H1 (cell line): Measurements from ENCODE around the gene STARD13. TPM values are rescaled to one million over a fixed set of nuclear protein-coding genes. Genes with fewer than 3 reads are reported as not detected.

Source experiments
- CTCF ChIA-PET: fragments of 300-600 bp; sonication (Branson Sonifier 250); formaldehyde crosslinking; loops from one replicate; lab custom pipeline; 2021; ENCODE audit not compliant: partially characterized antibody; lab: Charles Lee
- POLR2A ChIA-PET: fragments of 300-600 bp; sonication (Branson Sonifier 250); formaldehyde crosslinking; loops from one replicate; lab custom pipeline; 2021; ENCODE audit warnings: inconsistent platforms; ENCODE audit not compliant: partially characterized antibody; lab: Charles Lee
- DNase-seq, 2 experiments: peaks; one replicate each; pipeline versions ENCODE4 v3.0.0 to v3.0.0-alpha.2; 2010 to 2022; ENCODE audit warnings: low spot score in 2 of 2, low read depth in 1 of 2, mixed read lengths in 1 of 2
- FAIRE-seq: peaks from 2 replicates; lab custom pipeline; 2011; peaks lifted over from hg19 to GRCh38; lab: Jason Lieb, UNC
- H2AFZ ChIP-seq: 2 replicates; pipeline ENCODE4 v1.8.1; 2012; ENCODE audit warnings: low read length, inconsistent platforms
- H2AK5ac ChIP-seq: 2 replicates; pipeline ENCODE4 v1.6.1; 2013; ENCODE audit warnings: low read depth, low read length
- H2BK120ac ChIP-seq: replicated peaks from 2 replicates; pipeline ENCODE3; 2013; ENCODE audit warnings: low read depth, low read length, inconsistent platforms
- H2BK12ac ChIP-seq: 2 replicates; pipeline ENCODE4 v1.6.1; 2013; ENCODE audit warnings: low read depth, low read length
- H2BK15ac ChIP-seq: 2 replicates; pipeline ENCODE4 v1.6.1; 2013; ENCODE audit warnings: low read length
- H2BK20ac ChIP-seq: 2 replicates; pipeline ENCODE4 v1.6.1; 2013; ENCODE audit warnings: low read length
- H2BK5ac ChIP-seq: 2 replicates; pipeline ENCODE4 v1.6.1; 2013; ENCODE audit warnings: low read depth, low read length
- H3K14ac ChIP-seq: 2 replicates; pipeline ENCODE4 v1.6.1; 2013; ENCODE audit warnings: inconsistent platforms; ENCODE audit not compliant: insufficient read length
- H3K18ac ChIP-seq: 2 replicates; pipeline ENCODE4 v1.6.1; 2013; ENCODE audit warnings: low read length; ENCODE audit errors: extremely low read depth
- H3K23ac ChIP-seq: 2 replicates; pipeline ENCODE4 v1.6.1; 2013; ENCODE audit warnings: inconsistent platforms; ENCODE audit not compliant: insufficient read length
- H3K23me2 ChIP-seq: 2 replicates; pipeline ENCODE4 v1.6.1; 2013; ENCODE audit warnings: low read depth, low read length
- H3K27ac ChIP-seq: 2 replicates; pipeline ENCODE4 v1.6.1; 2011; ENCODE audit warnings: low read depth, low read length, inconsistent platforms
- H3K27me3 ChIP-seq, 4 experiments: replicated peaks in 1 of 4; 1 replicate in 1 of 4; 2 replicates in 3 of 4; pipeline versions ENCODE4 v1.6.1 to v1.8.1; 2011 to 2013; ENCODE audit warnings: low read length in 3 of 4, mild to moderate bottlenecking in 3 of 4, inconsistent platforms in 2 of 4, mixed read lengths in 2 of 4, moderate library complexity in 1 of 4; ENCODE audit not compliant: control insufficient read depth in 3 of 4, insufficient read depth in 3 of 4; ENCODE audit errors: extremely low read depth in 1 of 4
- H3K36me3 ChIP-seq, 4 experiments: 2 replicates each; pipeline versions ENCODE4 v1.6.1 to v1.8.1; 2011 to 2013; ENCODE audit warnings: mild to moderate bottlenecking in 4 of 4, low read length in 3 of 4, moderate library complexity in 2 of 4, control low read depth in 1 of 4, inconsistent platforms in 1 of 4; ENCODE audit not compliant: insufficient read depth in 4 of 4, control insufficient read depth in 2 of 4
- H3K4ac ChIP-seq: replicated peaks from 2 replicates; pipeline ENCODE3; 2013; ENCODE audit warnings: low read length, low read depth, mixed read lengths, inconsistent platforms; ENCODE audit not compliant: insufficient read length
- H3K4me1 ChIP-seq, 4 experiments: replicated peaks in 1 of 4; 1 replicate in 1 of 4; 2 replicates in 3 of 4; pipeline versions ENCODE4 v1.6.1 to v1.8.1; 2011 to 2013; ENCODE audit warnings: low read length in 3 of 4, inconsistent platforms in 2 of 4, mixed read lengths in 1 of 4; ENCODE audit not compliant: insufficient read depth in 4 of 4, control insufficient read depth in 3 of 4
- H3K4me2 ChIP-seq, 2 experiments: 2 replicates each; pipeline versions ENCODE4 v1.6.1 to v1.8.1; 2011 to 2013; ENCODE audit warnings: low read depth in 2 of 2, low read length in 2 of 2, control low read depth in 1 of 2, inconsistent platforms in 1 of 2, mild to moderate bottlenecking in 1 of 2; ENCODE audit not compliant: insufficient read depth in 1 of 2
- H3K4me3 ChIP-seq, 4 experiments: fragments of 200-600, 300-600 bp in 1 of 4; sonication (generic), shearing (Covaris generic), sonication (Bioruptor Twin) in 1 of 4; 2 replicates each; pipeline versions ENCODE4 v1.5.1 to v1.8.1; 2011 to 2016; ENCODE audit warnings: low read length in 4 of 4, low read depth in 3 of 4, control low read depth in 2 of 4, inconsistent platforms in 2 of 4, mild to moderate bottlenecking in 2 of 4, mixed read lengths in 1 of 4, moderate library complexity in 1 of 4; ENCODE audit not compliant: insufficient read depth in 2 of 4; ENCODE audit errors: extremely low read depth in 1 of 4
- H3K56ac ChIP-seq: replicated peaks from 2 replicates; pipeline ENCODE3; 2013; ENCODE audit warnings: low read depth, mild to moderate bottlenecking, mixed read lengths, low read length, inconsistent platforms; ENCODE audit not compliant: insufficient read length
- H3K79me1 ChIP-seq: 2 replicates; pipeline ENCODE4 v1.6.1; 2013; ENCODE audit warnings: low read depth, low read length, control low read depth
- H3K79me2 ChIP-seq, 2 experiments: 2 replicates each; pipeline versions ENCODE4 v1.6.1 to v1.8.1; 2012 to 2013; ENCODE audit warnings: low read length in 2 of 2, mild to moderate bottlenecking in 2 of 2, inconsistent platforms in 1 of 2; ENCODE audit not compliant: insufficient read depth in 2 of 2, control insufficient read depth in 1 of 2
- H3K9ac ChIP-seq, 4 experiments: replicated peaks in 1 of 4; 1 replicate in 1 of 4; 2 replicates in 3 of 4; pipeline versions ENCODE4 v1.6.1 to v1.8.1; 2011 to 2013; ENCODE audit warnings: low read depth in 3 of 4, low read length in 3 of 4, control low read depth in 2 of 4, mild to moderate bottlenecking in 2 of 4, moderate library complexity in 2 of 4, inconsistent platforms in 1 of 4; ENCODE audit errors: extremely low read depth in 1 of 4
- H3K9me3 ChIP-seq, 2 experiments: 2 replicates each; pipeline versions ENCODE4 v1.6.1 to v1.8.1; 2012 to 2013; ENCODE audit warnings: mild to moderate bottlenecking in 2 of 2, moderate library complexity in 2 of 2, control low read depth in 1 of 2, inconsistent platforms in 1 of 2, low read depth in 1 of 2, low read length in 1 of 2, mixed read lengths in 1 of 2; ENCODE audit not compliant: insufficient read depth in 2 of 2
- H4K20me1 ChIP-seq, 2 experiments: replicated peaks in 1 of 2; 2 replicates each; pipeline versions ENCODE3 to v1.8.1; 2011 to 2013; ENCODE audit warnings: inconsistent platforms in 2 of 2, low read length in 2 of 2, mild to moderate bottlenecking in 1 of 2; ENCODE audit not compliant: insufficient read depth in 2 of 2, control insufficient read depth in 1 of 2
- H4K5ac ChIP-seq: 2 replicates; pipeline ENCODE4 v1.6.1; 2013; ENCODE audit warnings: low read length, low read depth, mixed read lengths, inconsistent platforms; ENCODE audit not compliant: insufficient read length
- H4K8ac ChIP-seq: 2 replicates; pipeline ENCODE4 v1.8.0; 2013; ENCODE audit warnings: mild to moderate bottlenecking, moderate library complexity, low read length, inconsistent platforms; ENCODE audit not compliant: insufficient read depth; ENCODE audit errors: extremely low read depth
- H4K91ac ChIP-seq: replicated peaks from 2 replicates; pipeline ENCODE3; 2013; ENCODE audit warnings: low read length, mixed read lengths, inconsistent platforms; ENCODE audit not compliant: insufficient read length
- CHD1 ChIP-seq: IDR thresholded peaks from 2 replicates; pipeline ENCODE4 v1.6.1; 2012; ENCODE audit warnings: low read depth, low read length, improper control_type of control experiment
- GABPA ChIP-seq: IDR thresholded peaks from 2 replicates; pipeline ENCODE4 v1.6.1; 2011; ENCODE audit warnings: mild to moderate bottlenecking, low read length, moderate library complexity, borderline replicate concordance; ENCODE audit not compliant: insufficient read depth
- JUND ChIP-seq: IDR thresholded peaks from 2 replicates; pipeline ENCODE4 v1.6.1; 2011; ENCODE audit warnings: mild to moderate bottlenecking, improper control_type of control experiment, low read length
- WGBS, 2 experiments: shearing (Covaris generic) in 1 of 2; methylation state at CpG; one replicate each; pipeline versions ENCODE4 v1.1.6 to v1.1.7; 2013 to 2015; ENCODE audit warnings: low lambda C conversion rate in 2 of 2, mixed read lengths in 2 of 2, inconsistent platforms in 1 of 2, low coverage in 1 of 2, missing lambda C conversion rate in 1 of 2; ENCODE audit not compliant: insufficient replicate concordance in 2 of 2, insufficient coverage in 1 of 2, insufficient read length in 1 of 2; ENCODE audit errors: extremely low coverage in 1 of 2, missing lambda C conversion rate in 1 of 2; 5-methylcytosine and 5-hydroxymethylcytosine counted together
- polyA plus RNA-seq, 7 experiments: library from polyadenylated mRNA; depleted of rRNA in 3 of 7; stranded (reverse) in 5 of 7; unstranded in 2 of 7; fragments of >200 nt in 5 of 7; fragments of 200-250 nt in 2 of 7; gene quantifications; 1 replicate in 5 of 7; 2 replicates in 1 of 7; 4 replicates in 1 of 7; pipeline versions ENCODE4 v1.2.1 to v1.2.3, GENCODE V29; 2011 to 2013; ENCODE audit warnings: missing spikeins in 2 of 7, mixed read lengths in 2 of 7
- total RNA-seq: library from RNA; stranded (reverse); fragmentation: NEBNext Ultra II Directional; extraction: Animal tissue kit (Norgen Biotek cat#: 25700); gene quantifications from 2 replicates; pipeline ENCODE4 v1.2.1, GENCODE V29; 2021

STARD13 gene
- total and polyA plus RNA-seq, 2 of the 8 experiments (the other 6 are each of a cell fraction or from before 2014, with no cell fraction given) = 0.82 to 2.9 TPM

DNA sequence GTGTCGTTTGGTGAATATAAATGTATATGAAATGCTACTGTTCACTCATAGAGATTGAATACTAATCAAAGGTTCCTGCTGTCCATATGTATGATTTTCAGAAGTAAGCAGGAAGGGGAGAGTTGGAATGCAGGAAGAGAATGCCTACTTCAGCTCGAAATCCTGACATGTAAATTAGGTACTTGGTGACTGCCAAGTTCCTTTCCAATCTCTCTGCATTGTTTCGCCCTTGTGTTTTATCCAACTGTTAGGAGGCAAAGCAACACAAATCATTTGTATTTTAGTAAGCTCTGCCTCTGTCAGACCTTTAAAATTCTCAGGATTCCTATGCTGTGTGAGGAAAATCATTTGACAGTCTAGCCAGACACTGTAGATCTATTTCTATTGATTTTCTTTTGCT lies 9.0 kb downstream of the STARD13 start:
- CTCF ChIA-PET = no interaction called here
- H3K79me2 ChIP-seq = no peaks in the 10 kb centered on the region
- H3K79me1 ChIP-seq = no peaks in the 10 kb centered on the region
- no peak overlapping the region for H2BK5ac ChIP-seq
- no peak overlapping the region for H4K91ac ChIP-seq
- no peak overlapping the region for H2BK120ac ChIP-seq
- 65% methylated on average over 3 of the region's 3 CpGs; no CpG with 5 or more reads in 1 of the 2 experiments for WGBS, 2 experiments
- no peak overlapping the region for H3K9ac ChIP-seq
- no peak overlapping the region for H3K27ac ChIP-seq
- H3K4ac ChIP-seq = no peak overlapping the region
- no peaks in the 10 kb centered on the region for H4K20me1 ChIP-seq
- FAIRE-seq (no peak), DNase-seq (no peak)
- TF ChIP-seq GABPA = no peak
- TF ChIP-seq CHD1 = no peak
- TF ChIP-seq JUND = no peak
- H2AFZ ChIP-seq = no peak overlapping the region
- no peak overlapping the region for H3K18ac ChIP-seq
- POLR2A ChIA-PET = no interaction called here
- no peak overlapping the region for H4K5ac ChIP-seq
- no peak overlapping the region for H4K8ac ChIP-seq
- no peaks in the 10 kb centered on the region for H3K27me3 ChIP-seq
- H2BK15ac ChIP-seq = no peak overlapping the region
- no peak overlapping the region for H3K14ac ChIP-seq
- H2AK5ac ChIP-seq = no peak overlapping the region
- no peak overlapping the region for H3K4me2 ChIP-seq
- H3K9me3 ChIP-seq = no peaks in the 10 kb centered on the region
- H3K36me3 ChIP-seq = no peaks in the 10 kb centered on the region
- no peak overlapping the region for H2BK20ac ChIP-seq
- no peak overlapping the region for H3K4me3 ChIP-seq
- H3K56ac ChIP-seq = no peak overlapping the region
- H3K23me2 ChIP-seq = no peaks in the 10 kb centered on the region
- no peak overlapping the region for H3K23ac ChIP-seq
- no peak overlapping the region for H2BK12ac ChIP-seq
- H3K4me1 ChIP-seq = peaks cover 0 to 2% (median 0%) of the 10 kb centered on the region in 4 experiments; a peak in 2 of 7 replicates
